MCF 10A (cell line): ENCODE results near the gene CNBP. TPM values are rescaled to one million over a fixed set of nuclear protein-coding genes. Genes with fewer than 3 reads are reported as not detected.

Source experiments
- BruUV-seq: library from RNA; stranded (reverse); fragments of 400-500 nt; replicated peaks from 2 replicates; lab custom pipeline; 2021; lab: Mats Ljungman, UMichigan
- CTCF ChIA-PET: fragments of 300-600 bp; sonication (Branson Sonifier 250); formaldehyde crosslinking; extraction: SDS; loops from one replicate; lab custom pipeline; 2021; ENCODE audit warnings: antibody characterized with exemption, inconsistent platforms; lab: Yijun Ruan, JAX
- POLR2A ChIA-PET: fragments of 300-600, 350-650 bp; sonication (Branson Sonifier 250); formaldehyde crosslinking; extraction: SDS; loops from one replicate; lab custom pipeline; 2020; ENCODE audit warnings: antibody characterized with exemption, inconsistent platforms; lab: Yijun Ruan, JAX
- DNase-seq: peaks from one replicate; pipeline ENCODE4 v3.0.0-alpha.2; 2018; ENCODE audit not compliant: unreplicated experiment
- H3K27ac Mint-ChIP-seq: one replicate; pipeline ENCODE4 v1.8.0; 2022; ENCODE audit warnings: mild to moderate bottlenecking, low read depth, mixed read lengths; ENCODE audit not compliant: unreplicated experiment
- H3K27me3 Mint-ChIP-seq: one replicate; pipeline ENCODE4 v1.8.0; 2022; ENCODE audit warnings: mixed read lengths; ENCODE audit not compliant: insufficient read depth, unreplicated experiment
- H3K36me3 Mint-ChIP-seq: one replicate; pipeline ENCODE4 v1.8.0; 2022; ENCODE audit warnings: mild to moderate bottlenecking, moderate library complexity, mixed read lengths; ENCODE audit not compliant: insufficient read depth, unreplicated experiment
- H3K4me1 Mint-ChIP-seq: one replicate; pipeline ENCODE4 v1.8.0; 2022; ENCODE audit warnings: mixed read lengths; ENCODE audit not compliant: insufficient read depth, unreplicated experiment
- H3K4me3 Mint-ChIP-seq: one replicate; pipeline ENCODE4 v1.8.0; 2022; ENCODE audit warnings: mild to moderate bottlenecking, moderate library complexity, mixed read lengths; ENCODE audit not compliant: unreplicated experiment
- H3K9me3 Mint-ChIP-seq: one replicate; pipeline ENCODE4 v1.8.0; 2022; ENCODE audit warnings: mixed read lengths; ENCODE audit not compliant: unreplicated experiment
- intact Hi-C: fragments of 100-400 bp; cut with micrococcal nuclease; formaldehyde crosslinking; loops from 2 replicates; pipeline ENCODE4 v1.14.1; 2022
- total RNA-seq: library from RNA; stranded (reverse); gene quantifications from 2 replicates; pipeline ENCODE4 v1.2.3, GENCODE V29; 2022
- TF ChIP-seq, protein P1 (sequence below): fragments of 200-600 bp; IDR thresholded peaks from one replicate; pipeline ENCODE4 v1.8.0; 2022; ENCODE audit warnings: antibody characterized with exemption, mild to moderate bottlenecking; ENCODE audit not compliant: unreplicated experiment

CNBP gene
- total RNA-seq, 1 experiment from 2014 or later, result 519 TPM

DNA sequence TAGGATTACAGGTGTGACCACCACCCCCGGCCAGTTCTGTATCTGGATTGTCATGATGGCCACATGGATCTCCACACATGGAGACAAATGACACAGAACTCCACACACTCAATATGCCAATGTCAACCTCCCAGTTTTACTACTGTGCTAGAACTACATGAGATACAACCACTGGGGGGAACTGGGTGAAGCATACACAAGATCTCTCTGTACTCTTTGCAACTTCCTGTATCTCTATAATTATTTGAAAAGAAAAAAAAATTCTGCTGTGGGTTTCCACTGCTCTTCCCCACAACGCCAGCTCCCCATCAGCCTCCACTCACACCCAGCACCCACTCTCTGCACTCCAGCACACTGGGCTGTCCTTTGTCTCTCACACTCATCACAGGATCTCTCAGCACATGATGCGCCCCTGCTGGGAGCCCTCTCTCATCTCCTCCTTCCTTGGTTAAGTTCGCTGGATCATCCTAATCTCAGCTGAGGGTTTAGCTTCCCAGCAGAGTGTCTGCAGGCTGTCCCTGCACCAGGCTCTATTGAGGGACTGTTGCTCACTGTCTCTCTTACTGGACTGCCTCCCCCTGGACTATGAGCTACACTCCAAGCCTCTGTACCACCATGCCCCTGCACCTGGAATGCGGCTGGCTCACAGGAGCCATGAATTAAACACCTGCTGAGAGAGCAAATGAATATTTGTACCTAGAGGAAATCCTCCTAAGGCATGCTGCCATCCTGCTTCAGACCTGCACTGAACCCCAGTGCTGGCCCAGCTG lies 51.4 kb downstream of the CNBP start:
- POLR2A ChIA-PET, result interaction anchor here (0.9 to 2.3 kb wide), 4 partner anchors 8 to 29 kb away, joined by 3 to 5 read pairs (median 4); partner anchors contain the start of gene RAB43
- CTCF ChIA-PET, result interaction anchor here (1.0 to 1.4 kb wide), 4 partner anchors 11 to 162 kb away, joined by 4 to 10 read pairs (median 6); partner anchors contain the start of gene RAB43

DNA sequence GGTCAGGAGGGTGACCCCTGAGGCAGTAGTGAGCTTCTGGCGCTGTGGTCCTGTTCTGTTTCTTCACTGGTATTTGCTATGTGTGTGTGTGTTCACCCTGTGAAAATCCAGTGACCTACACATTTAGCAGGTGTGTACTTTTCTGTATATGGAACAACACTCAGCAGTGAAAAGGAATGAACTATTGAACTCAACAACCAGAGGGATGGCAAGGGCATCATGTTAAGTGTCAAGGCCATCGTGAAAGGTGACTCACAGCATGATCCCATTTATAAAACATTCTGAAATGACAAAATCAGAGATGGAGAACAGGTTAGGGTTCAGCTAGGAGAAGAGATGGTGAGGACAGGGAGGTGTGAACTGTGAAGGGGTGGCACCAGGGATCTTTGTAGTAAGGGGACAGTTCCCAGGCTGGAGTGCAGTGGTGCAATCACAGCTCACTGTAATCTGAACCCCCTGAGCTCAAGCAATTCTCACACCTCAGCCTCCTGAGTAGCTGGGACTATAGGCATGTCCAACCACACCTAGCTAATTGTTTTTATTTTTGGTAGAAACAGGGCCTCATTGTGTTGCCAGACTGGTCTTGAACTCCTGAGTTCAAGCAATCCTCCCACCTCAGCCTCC lies 52.1 kb downstream of the CNBP start:
- Mint-ChIP-seq H3K9me3 (no peaks in the 10 kb centered on the region), H3K27ac (no peak overlapping the region), H3K36me3 (peaks cover 79% of the 10 kb centered on the region), H3K4me3 (no peak overlapping the region), H3K4me1 (peaks cover 5% of the 10 kb centered on the region), H3K27me3 (no peaks in the 10 kb centered on the region)
- no peak for DNase-seq
- CTCF ChIA-PET, result interaction anchor here (0.7 to 1.2 kb wide), 3 partner anchors 11 to 161 kb away, joined by 3 to 10 read pairs (median 6); partner anchors contain the start of gene RAB43
- TF ChIP-seq, protein P1, sequence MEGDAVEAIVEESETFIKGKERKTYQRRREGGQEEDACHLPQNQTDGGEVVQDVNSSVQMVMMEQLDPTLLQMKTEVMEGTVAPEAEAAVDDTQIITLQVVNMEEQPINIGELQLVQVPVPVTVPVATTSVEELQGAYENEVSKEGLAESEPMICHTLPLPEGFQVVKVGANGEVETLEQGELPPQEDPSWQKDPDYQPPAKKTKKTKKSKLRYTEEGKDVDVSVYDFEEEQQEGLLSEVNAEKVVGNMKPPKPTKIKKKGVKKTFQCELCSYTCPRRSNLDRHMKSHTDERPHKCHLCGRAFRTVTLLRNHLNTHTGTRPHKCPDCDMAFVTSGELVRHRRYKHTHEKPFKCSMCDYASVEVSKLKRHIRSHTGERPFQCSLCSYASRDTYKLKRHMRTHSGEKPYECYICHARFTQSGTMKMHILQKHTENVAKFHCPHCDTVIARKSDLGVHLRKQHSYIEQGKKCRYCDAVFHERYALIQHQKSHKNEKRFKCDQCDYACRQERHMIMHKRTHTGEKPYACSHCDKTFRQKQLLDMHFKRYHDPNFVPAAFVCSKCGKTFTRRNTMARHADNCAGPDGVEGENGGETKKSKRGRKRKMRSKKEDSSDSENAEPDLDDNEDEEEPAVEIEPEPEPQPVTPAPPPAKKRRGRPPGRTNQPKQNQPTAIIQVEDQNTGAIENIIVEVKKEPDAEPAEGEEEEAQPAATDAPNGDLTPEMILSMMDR, result no peak
- no TSS peak for BruUV-seq
- POLR2A ChIA-PET, result interaction anchor here (0.6 to 0.9 kb wide), 3 partner anchors 9 to 33 kb away, joined by 4 to 5 read pairs (median 5); partner anchors contain the start of gene RAB43
- intact Hi-C loops, result no loop called here

More for the DNA sequence above, 51.4 kb downstream of the CNBP start:
- Mint-ChIP-seq H3K4me3 (no peak overlapping the region), H3K36me3 (peaks cover 84% of the 10 kb centered on the region), H3K4me1 (peaks cover 5% of the 10 kb centered on the region), H3K9me3 (no peaks in the 10 kb centered on the region), H3K27me3 (no peaks in the 10 kb centered on the region), H3K27ac (no peak overlapping the region)
- TF ChIP-seq, protein P1, result no peak
- no TSS peak for BruUV-seq
- intact Hi-C loops, result no loop called here
- no peak for DNase-seq

DNA sequence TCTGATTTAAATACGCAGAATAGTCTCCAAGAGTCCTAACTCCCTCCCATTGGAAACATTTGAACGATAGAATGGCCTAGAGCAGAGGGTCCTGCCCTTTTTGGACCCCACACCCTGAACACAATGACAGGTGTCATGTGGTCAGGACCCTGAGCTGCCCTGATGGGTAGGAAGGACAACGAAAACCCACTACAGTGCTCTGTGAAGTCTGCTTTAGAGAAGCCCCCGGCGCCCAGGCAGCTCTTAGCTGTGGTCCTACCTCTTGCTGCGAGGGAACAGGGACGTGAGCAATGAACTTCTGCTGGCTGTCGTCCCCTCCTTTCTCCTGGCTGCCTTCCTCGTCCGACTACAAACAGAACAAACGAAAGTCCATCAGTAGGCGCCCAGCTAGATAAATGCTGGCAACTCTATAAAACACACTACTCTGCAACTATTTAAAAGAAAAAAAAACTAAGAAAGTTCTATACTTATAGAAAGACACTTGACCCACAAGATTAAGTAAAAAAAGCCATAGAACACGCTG lies 53.3 kb downstream of the CNBP start:
- no peaks in the 10 kb centered on the region for H3K9me3 Mint-ChIP-seq
- intact Hi-C loops, result no loop called here
- H3K4me3 Mint-ChIP-seq, result no peak overlapping the region
- peaks cover 5% of the 10 kb centered on the region for H3K4me1 Mint-ChIP-seq
- H3K27me3 Mint-ChIP-seq, result no peaks in the 10 kb centered on the region
- DNase-seq, result no peak
- POLR2A ChIA-PET, result no interaction called here
- TF ChIP-seq, protein P1, result no peak
- CTCF ChIA-PET, result no interaction called here
- no TSS peak for BruUV-seq
- H3K27ac Mint-ChIP-seq, result no peak overlapping the region
- peaks cover 76% of the 10 kb centered on the region for H3K36me3 Mint-ChIP-seq
